OCI-LY1 (cell line): ENCODE data around the gene CCDC85A.

Source experiments
- CTCF ChIP-seq: fragments of 200-600 bp; sonication (generic), shearing (Covaris generic); IDR thresholded peaks from 2 replicates; pipeline ENCODE4 v1.5.1; 2017; ENCODE audit warnings: mild to moderate bottlenecking, antibody characterized with exemption, low read length, moderate library complexity, mixed read lengths
- EZH2 ChIP-seq: fragments of 200-600 bp; sonication (generic), shearing (Covaris generic); IDR thresholded peaks from 2 replicates; pipeline ENCODE4 v1.8.0; 2017; ENCODE audit warnings: borderline replicate concordance, mixed run types, mild to moderate bottlenecking, antibody characterized with exemption, low read length, moderate library complexity, mixed read lengths

- TF ChIP-seq CTCF (no peak), EZH2 (no peak)
These were observed 150.8 kb downstream of the CCDC85A start for GRCh38 chr2:56334622-56335021.
